HL-60 (cell line): ENCODE measurements around the gene DDX5.

ENCODE experiments used
- DNase-seq, 2 experiments: peaks; one replicate each; pipeline ENCODE4 v3.0.0-alpha.2; 2010 to 2020; ENCODE audit warnings: low read depth in 1 of 2, low spot score in 1 of 2
- H3K27ac ChIP-seq: fragments of 250-450 bp; sonication (Bioruptor Pico); replicated peaks from 2 replicates; pipeline ENCODE4 v1.5.1; 2020; ENCODE audit warnings: mild to moderate bottlenecking, moderate library complexity
- H3K27me3 ChIP-seq: fragments of 250-450 bp; sonication (Bioruptor Pico); 2 replicates; pipeline ENCODE4 v1.5.1; 2021; ENCODE audit warnings: mild to moderate bottlenecking, moderate library complexity; ENCODE audit not compliant: insufficient read depth, poor library complexity, severe bottlenecking
- H3K4me3 ChIP-seq: replicated peaks from 2 replicates; pipeline ENCODE4 v1.5.1; 2011; ENCODE audit warnings: mild to moderate bottlenecking, control low read depth, low read length; ENCODE audit not compliant: insufficient read depth
- CTCF ChIP-seq: IDR thresholded peaks from one replicate; pipeline ENCODE4 v1.5.1; 2011; ENCODE audit warnings: low read length, control low read depth, inconsistent platforms; ENCODE audit not compliant: insufficient read depth
- GABPA ChIP-seq: IDR thresholded peaks from 2 replicates; pipeline ENCODE4 v1.6.1; 2012; ENCODE audit warnings: low read depth
- POLR2AphosphoS5 ChIP-seq: IDR thresholded peaks from 2 replicates; pipeline ENCODE4 v1.6.1; 2012; ENCODE audit warnings: low read depth
- SPI1 ChIP-seq: IDR thresholded peaks from 2 replicates; pipeline ENCODE4 v1.6.1; 2012; ENCODE audit warnings: low read depth, mild to moderate bottlenecking, borderline replicate concordance
- TF ChIP-seq, protein P1 (sequence below): IDR thresholded peaks from 2 replicates; pipeline ENCODE4 v1.6.1; 2012; ENCODE audit warnings: low read depth; ENCODE audit not compliant: insufficient replicate concordance

The DDX5 gene

GRCh38 chr17:64499805-64500486, 6.1 kb downstream of the DDX5 start:
- no peak overlapping the region for H3K27ac ChIP-seq

DNA sequence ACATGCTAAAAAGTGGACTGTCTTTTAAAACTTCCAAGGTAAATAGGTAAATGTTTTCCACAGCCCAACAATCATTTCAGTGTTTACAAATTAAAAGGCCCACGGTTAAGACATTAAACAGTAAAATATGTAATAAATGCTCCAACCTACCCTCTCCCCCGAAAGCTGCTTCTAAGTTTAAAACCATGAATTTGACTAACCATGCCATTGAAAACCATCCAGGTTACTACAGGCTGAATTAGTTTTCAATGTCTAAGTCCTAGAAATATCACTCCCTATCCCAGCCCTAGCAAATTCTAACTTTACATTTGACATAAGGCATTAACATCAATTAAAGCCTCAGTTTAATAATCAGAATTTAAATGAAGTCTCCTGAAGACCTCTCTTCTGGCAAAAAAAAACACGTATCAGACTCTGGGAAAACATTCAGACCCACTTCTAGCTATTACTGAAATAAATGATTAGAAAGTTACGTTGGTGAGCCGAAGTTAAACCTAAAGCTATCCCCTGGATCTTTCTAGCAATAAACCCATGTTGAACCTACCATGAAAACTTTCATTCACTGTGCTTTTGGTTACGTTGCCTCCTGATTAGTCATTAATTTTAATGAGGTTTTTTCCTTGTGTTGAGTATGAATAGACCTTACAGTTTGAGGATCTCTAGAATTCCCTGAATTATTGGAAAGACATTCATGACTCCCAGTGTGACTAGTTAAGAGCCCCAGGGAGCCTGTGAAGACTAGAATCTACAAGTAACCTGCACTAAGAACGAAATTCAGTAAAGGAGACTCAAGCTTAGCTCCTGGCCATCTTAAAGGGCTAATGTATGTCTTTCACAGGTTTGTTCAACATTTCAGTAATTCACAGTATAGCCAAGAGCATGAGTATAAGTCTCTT, 7.5 kb downstream of the DDX5 start:
- Histone ChIP-seq H3K27me3 (no peaks in the 10 kb centered on the region), H3K27ac (no peak overlapping the region; the same call in 1 of the 2 replicates), H3K4me3 (no peak overlapping the region)
- peak; percentile 42 for TF ChIP-seq POLR2AphosphoS5
- TF ChIP-seq, protein P1, sequence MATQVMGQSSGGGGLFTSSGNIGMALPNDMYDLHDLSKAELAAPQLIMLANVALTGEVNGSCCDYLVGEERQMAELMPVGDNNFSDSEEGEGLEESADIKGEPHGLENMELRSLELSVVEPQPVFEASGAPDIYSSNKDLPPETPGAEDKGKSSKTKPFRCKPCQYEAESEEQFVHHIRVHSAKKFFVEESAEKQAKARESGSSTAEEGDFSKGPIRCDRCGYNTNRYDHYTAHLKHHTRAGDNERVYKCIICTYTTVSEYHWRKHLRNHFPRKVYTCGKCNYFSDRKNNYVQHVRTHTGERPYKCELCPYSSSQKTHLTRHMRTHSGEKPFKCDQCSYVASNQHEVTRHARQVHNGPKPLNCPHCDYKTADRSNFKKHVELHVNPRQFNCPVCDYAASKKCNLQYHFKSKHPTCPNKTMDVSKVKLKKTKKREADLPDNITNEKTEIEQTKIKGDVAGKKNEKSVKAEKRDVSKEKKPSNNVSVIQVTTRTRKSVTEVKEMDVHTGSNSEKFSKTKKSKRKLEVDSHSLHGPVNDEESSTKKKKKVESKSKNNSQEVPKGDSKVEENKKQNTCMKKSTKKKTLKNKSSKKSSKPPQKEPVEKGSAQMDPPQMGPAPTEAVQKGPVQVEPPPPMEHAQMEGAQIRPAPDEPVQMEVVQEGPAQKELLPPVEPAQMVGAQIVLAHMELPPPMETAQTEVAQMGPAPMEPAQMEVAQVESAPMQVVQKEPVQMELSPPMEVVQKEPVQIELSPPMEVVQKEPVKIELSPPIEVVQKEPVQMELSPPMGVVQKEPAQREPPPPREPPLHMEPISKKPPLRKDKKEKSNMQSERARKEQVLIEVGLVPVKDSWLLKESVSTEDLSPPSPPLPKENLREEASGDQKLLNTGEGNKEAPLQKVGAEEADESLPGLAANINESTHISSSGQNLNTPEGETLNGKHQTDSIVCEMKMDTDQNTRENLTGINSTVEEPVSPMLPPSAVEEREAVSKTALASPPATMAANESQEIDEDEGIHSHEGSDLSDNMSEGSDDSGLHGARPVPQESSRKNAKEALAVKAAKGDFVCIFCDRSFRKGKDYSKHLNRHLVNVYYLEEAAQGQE = no peak
- no peak for DNase-seq

More at GRCh38 chr17:64499805-64500486, 6.1 kb downstream of the DDX5 start:
- Histone ChIP-seq H3K4me3 (no peak overlapping the region), H3K27me3 (no peaks in the 10 kb centered on the region)
- TF ChIP-seq CTCF = no peak
- no peak; the same call in 1 of the 2 replicates for TF ChIP-seq POLR2AphosphoS5
- no peak for TF ChIP-seq SPI1
- no peak for TF ChIP-seq GABPA
- TF ChIP-seq, protein P1 = no peak
- DNase-seq = peak in 1 of 2 experiments; percentile 53

GRCh38 chr17:64497565-64498035, 8.5 kb downstream of the DDX5 start:
- no peak for TF ChIP-seq POLR2AphosphoS5
- no peak for TF ChIP-seq CTCF
- TF ChIP-seq GABPA = no peak
- TF ChIP-seq SPI1 = no peak
- TF ChIP-seq, protein P1 = no peak
- peak overlapping the region; percentile 86 for H3K27ac ChIP-seq
- no peak for DNase-seq
- no peaks in the 10 kb centered on the region for H3K27me3 ChIP-seq
- peak overlapping the region; percentile 75 for H3K4me3 ChIP-seq
